A549 treated with GW870086 at 1 μM for 4 hours (cell line): ENCODE results near the gene ARMC8. TPM values are rescaled to one million over a fixed set of nuclear protein-coding genes. Genes with fewer than 3 reads are reported as not detected.

Source experiments
- total RNA-seq: library from RNA; stranded (reverse); fragments of 200-300 nt; extraction: Qiagen RNA extraction; gene quantifications from 5 replicates; pipeline ENCODE4 v1.2.3, GENCODE V29; 2022; ENCODE audit warnings: low read depth

Gene ARMC8, protein sequence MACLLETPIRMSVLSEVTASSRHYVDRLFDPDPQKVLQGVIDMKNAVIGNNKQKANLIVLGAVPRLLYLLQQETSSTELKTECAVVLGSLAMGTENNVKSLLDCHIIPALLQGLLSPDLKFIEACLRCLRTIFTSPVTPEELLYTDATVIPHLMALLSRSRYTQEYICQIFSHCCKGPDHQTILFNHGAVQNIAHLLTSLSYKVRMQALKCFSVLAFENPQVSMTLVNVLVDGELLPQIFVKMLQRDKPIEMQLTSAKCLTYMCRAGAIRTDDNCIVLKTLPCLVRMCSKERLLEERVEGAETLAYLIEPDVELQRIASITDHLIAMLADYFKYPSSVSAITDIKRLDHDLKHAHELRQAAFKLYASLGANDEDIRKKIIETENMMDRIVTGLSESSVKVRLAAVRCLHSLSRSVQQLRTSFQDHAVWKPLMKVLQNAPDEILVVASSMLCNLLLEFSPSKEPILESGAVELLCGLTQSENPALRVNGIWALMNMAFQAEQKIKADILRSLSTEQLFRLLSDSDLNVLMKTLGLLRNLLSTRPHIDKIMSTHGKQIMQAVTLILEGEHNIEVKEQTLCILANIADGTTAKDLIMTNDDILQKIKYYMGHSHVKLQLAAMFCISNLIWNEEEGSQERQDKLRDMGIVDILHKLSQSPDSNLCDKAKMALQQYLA
- 34.3 to 42.4 TPM (median 39.5 TPM) in 5 replicates for total RNA-seq

DNA sequence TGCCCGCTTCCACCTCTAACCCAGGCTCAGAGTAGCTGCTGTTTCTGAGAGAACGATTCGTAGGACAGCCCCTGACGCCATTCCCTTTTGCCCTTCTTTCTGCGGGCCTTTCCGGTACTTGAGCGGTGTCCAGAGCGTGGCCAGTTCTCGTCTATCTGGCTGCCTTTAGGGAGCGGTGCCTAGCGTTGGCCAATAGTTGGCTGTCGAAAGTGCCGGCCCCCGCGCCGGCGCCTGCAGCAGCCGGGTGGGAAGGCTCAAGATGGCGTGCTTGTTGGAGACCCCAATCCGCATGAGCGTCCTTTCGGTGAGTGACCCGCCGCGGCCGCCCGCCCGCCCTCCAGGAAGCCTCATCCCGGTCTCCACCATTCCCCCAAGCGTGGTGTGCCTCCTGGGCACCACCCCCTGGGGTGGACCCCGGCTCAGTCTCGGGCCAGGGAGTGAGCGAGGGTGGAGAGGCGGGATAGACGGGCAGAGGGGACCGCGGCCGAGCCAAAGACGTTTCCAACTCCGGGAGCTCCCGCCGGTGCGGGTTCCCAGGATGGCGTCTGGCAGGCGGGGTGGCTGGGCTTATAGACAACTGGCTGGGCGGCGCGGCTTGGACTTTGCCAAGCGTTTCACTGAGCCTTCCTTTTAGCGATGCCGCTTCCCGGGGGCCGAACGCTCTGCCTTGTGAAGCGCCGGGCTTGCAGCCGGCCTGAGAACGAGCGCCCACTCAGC, at the start of gene ARMC8:
TSS of gene ARMC8 (plus strand) at position 6 of the 717 bp plus-strand sequence. CDS start at position 260, 254 bp downstream.

DNA sequence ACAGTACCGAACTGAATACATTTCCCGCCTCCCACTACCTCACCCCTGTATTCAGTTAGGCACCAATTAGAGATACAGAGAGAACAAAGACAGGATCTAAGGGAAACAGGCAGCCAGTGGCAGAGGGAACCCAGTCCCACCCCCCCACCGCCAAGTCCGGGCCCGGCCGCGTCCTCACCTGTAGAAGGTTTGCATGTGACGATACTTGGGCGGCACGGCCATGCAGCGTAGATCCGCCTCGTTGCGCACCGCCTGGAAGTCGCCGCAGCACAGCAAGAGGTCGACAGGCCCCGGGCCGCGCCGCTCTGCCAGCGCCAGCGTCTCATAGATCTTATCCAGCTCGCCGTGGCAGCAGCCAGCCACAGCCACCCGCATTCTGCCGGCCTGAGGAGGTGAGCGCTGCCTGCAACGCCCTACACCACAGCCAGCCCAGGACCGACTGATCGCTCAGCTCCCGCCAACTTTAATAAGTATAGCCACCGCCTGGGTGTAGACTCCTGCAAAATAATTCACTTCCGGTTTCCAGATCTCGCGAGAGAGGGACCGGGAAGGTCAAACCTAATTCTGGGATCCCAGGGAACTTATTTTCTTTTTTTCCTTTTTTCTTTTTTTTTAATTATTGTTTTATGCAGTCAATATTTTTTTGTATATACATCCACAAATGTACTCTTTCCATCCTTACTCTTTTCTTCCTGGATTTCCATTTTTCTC, 12.5 kb upstream of the ARMC8 start, which contains the start of gene DBR1:
TSS of gene DBR1 (minus strand) at position 501 of the 711 bp plus-strand sequence. CDS start at position 375, 126 bp downstream.

DNA sequence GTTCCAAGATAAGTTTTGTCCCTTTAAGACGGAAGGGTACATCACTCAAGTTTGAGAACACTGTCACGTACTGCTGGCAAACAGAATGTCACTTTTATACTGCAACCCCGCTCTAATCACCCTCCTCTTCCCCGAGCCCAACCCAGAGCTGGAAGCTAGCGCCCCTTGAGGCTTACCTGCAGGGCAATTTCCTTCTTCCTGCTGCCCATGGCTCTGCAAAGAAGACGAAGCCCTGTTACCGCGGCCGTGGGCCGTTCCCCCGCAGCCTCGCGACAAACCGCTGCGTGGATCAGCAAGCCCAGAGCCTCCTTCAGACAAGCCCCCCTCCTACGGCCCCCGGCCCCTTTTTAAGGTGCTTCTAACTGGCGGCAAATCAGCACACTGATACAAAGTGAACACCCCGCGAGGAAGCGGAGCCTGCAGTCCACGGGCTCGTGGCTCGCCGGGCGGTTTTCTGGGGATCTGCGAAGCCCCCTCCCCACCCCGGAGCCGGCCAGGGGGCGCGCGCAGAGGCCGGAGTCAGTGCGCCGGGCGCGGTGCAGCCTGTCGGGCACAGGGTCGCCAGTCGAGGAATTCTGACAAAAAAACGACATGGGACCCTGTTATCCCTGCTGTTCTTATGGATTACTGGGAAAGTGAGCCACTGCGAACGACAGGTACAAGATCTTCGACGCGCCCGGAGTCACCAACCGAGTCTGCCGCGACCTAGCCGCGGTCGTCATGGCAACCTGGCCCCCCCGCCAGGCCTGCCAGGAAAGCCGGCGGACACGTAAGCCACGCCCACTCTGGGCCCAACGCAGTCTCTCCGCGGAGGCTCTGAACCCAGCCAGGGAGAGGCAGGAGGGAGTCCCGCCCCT, 142.3 kb downstream of the ARMC8 start, which contains the start of gene NME9:
TSS of gene NME9 (minus strand) at position 725 of the 857 bp plus-strand sequence. CDS start at position 209, 516 bp downstream.

Other genes starting within 250 kb of the ARMC8 start
- gene CLDN18, start 177.1 kb upstream of the ARMC8 start, total RNA-seq, result not detected in 5 replicates
- gene DZIP1L, start 71.7 kb upstream of the ARMC8 start, total RNA-seq, result 6.6 to 11.3 TPM (median 10.4 TPM) in 5 replicates
- not detected in 5 replicates for gene A4GNT, start 54.9 kb upstream of the ARMC8 start, total RNA-seq
- gene DBR1, start 12.4 kb upstream of the ARMC8 start, total RNA-seq, result 11.7 to 13.4 TPM (median 12.9 TPM) in 5 replicates
- 0.09 TPM in 1 of 5 replicates, not detected in the others for gene NME9, start 142.6 kb downstream of the ARMC8 start, total RNA-seq
- 7.1 to 11.4 TPM (median 9.2 TPM) in 5 replicates for gene MRAS, start 161.3 kb downstream of the ARMC8 start, total RNA-seq
- 0.54 to 0.94 TPM (median 0.70 TPM) in 5 replicates for gene ESYT3, start 247.3 kb downstream of the ARMC8 start, total RNA-seq